PC-9 (cell line): Measurements from ENCODE around the gene VCAN.

Source experiments
- CTCF ChIP-seq: fragments of 200-600 bp; sonication (generic); conservative IDR thresholded peaks from 2 replicates; pipeline ENCODE4 v1.6.1; 2017; ENCODE audit warnings: mixed run types, antibody characterized with exemption, mild to moderate bottlenecking, moderate library complexity
- EZH2 ChIP-seq: fragments of 200-600 bp; sonication (generic); IDR thresholded peaks from 2 replicates; pipeline ENCODE4 v1.8.0; 2017; ENCODE audit warnings: antibody characterized with exemption, low read depth

GRCh38 chr5:83583859-83584258, 112.3 kb downstream of the VCAN start:
- TF ChIP-seq CTCF (no peak), EZH2 (no peak)
